ENCODE measurements around the gene B3GAT1. TPM values are rescaled to one million over a fixed set of nuclear protein-coding genes. Genes with fewer than 3 reads are reported as not detected.

The B3GAT1 gene
- polyA plus RNA-seq, 3 donors = not detected

GRCh38 chr11:134382257-134382656, 29.8 kb downstream of the B3GAT1 start:
- Histone ChIP-seq H4K20me1 (ENCODE audit: insufficient read depth, low read length) (no peaks in the 10 kb centered on the region), H3K9ac (ENCODE audit: insufficient read depth, low read length, poor library complexity, severe bottlenecking) (no peak overlapping the region), H3K4me1 (ENCODE audit: control insufficient read depth in 1 of 2, insufficient read depth in 2 of 2, low read length in 2 of 2) (no peaks in the 10 kb centered on the region), H3K27ac (ENCODE audit: low read depth in 1 of 2, low read length in 2 of 2) (no peak overlapping the region), H3K27me3 (ENCODE audit: control insufficient read depth in 2 of 2, insufficient read depth in 2 of 2, low read length in 2 of 2) (no peaks in the 10 kb centered on the region), H3K4me2 (replicated peaks; ENCODE audit: extremely low read depth, low read length, poor library complexity, severe bottlenecking) (no peak overlapping the region), H3K79me2 (ENCODE audit: insufficient read depth, low read length) (no peaks in the 10 kb centered on the region), H3K9me3 (replicated peaks in 1 of 2; ENCODE audit: control insufficient read depth in 1 of 2, insufficient read depth in 1 of 2, low read length in 2 of 2) (no peaks in the 10 kb centered on the region), H3K4me3 (replicated peaks in 1 of 3; ENCODE audit: low read depth in 2 of 3, low read length in 3 of 3) (no peak overlapping the region), H3K36me3 (replicated peaks in 1 of 2; ENCODE audit: control insufficient read depth in 1 of 2, insufficient read depth in 2 of 2, low read length in 2 of 2) (no peaks in the 10 kb centered on the region), H2AFZ (ENCODE audit: insufficient read depth, low read depth, low read length, poor library complexity, severe bottlenecking) (no peak overlapping the region)
- 87% methylated on average over 5 of the region's 8 CpGs for WGBS (ENCODE audit: insufficient coverage)
- intact Hi-C loops (cut with micrococcal nuclease) = no loop called here
- peaks cover 0 to 1% (median 0%) of the 10 kb centered on the region in 7 donors for H3K9me3 Mint-ChIP-seq
- peaks cover 2 to 10% (median 10%) of the 10 kb centered on the region in 3 donors for H3K27me3 Mint-ChIP-seq (ENCODE audit: low read depth in 3 of 3)
- H3K36me3 Mint-ChIP-seq = no peaks in the 10 kb centered on the region
- H3K4me1 Mint-ChIP-seq = peaks cover 6% of the 10 kb centered on the region
- no peak for DNase-seq
- H3K27ac Mint-ChIP-seq = no peak overlapping the region
- no peak overlapping the region for H3K4me3 Mint-ChIP-seq
- TF ChIP-seq CTCF (IDR thresholded peaks at IDR 0.05) = no peak

GRCh38 chr11:134380785-134381184, 31.3 kb downstream of the B3GAT1 start:
- no peak overlapping the region for H3K27ac Mint-ChIP-seq
- no peak overlapping the region for H3K9ac ChIP-seq (ENCODE audit: insufficient read depth, low read length, poor library complexity, severe bottlenecking)
- H3K4me2 ChIP-seq (replicated peaks; ENCODE audit: extremely low read depth, low read length, poor library complexity, severe bottlenecking) = no peak overlapping the region
- no peaks in the 10 kb centered on the region for H3K36me3 ChIP-seq (replicated peaks in 1 of 2; ENCODE audit: control insufficient read depth in 1 of 2, insufficient read depth in 2 of 2, low read length in 2 of 2)
- H3K9me3 ChIP-seq (replicated peaks in 1 of 2; ENCODE audit: control insufficient read depth in 1 of 2, insufficient read depth in 1 of 2, low read length in 2 of 2) = no peaks in the 10 kb centered on the region
- no peak overlapping the region for H3K4me3 ChIP-seq (replicated peaks in 1 of 3; ENCODE audit: low read depth in 2 of 3, low read length in 3 of 3)
- no peaks in the 10 kb centered on the region for H4K20me1 ChIP-seq (ENCODE audit: insufficient read depth, low read length)
- no peaks in the 10 kb centered on the region for H3K4me1 ChIP-seq (ENCODE audit: control insufficient read depth in 1 of 2, insufficient read depth in 2 of 2, low read length in 2 of 2)
- no peak overlapping the region for H3K27ac ChIP-seq (ENCODE audit: low read depth in 1 of 2, low read length in 2 of 2)
- H3K9me3 Mint-ChIP-seq = peaks cover 0 to 1% (median 0%) of the 10 kb centered on the region in 7 donors
- intact Hi-C loops (cut with micrococcal nuclease) = no loop called here
- no peaks in the 10 kb centered on the region for H3K4me1 Mint-ChIP-seq
- peaks cover 2 to 9% (median 5%) of the 10 kb centered on the region in 3 donors for H3K27me3 Mint-ChIP-seq (ENCODE audit: low read depth in 3 of 3)
- H2AFZ ChIP-seq (ENCODE audit: insufficient read depth, low read depth, low read length, poor library complexity, severe bottlenecking) = no peak overlapping the region
- no peaks in the 10 kb centered on the region for H3K27me3 ChIP-seq (ENCODE audit: control insufficient read depth in 2 of 2, insufficient read depth in 2 of 2, low read length in 2 of 2)
- H3K36me3 Mint-ChIP-seq = no peaks in the 10 kb centered on the region
- H3K4me3 Mint-ChIP-seq = no peak overlapping the region
- TF ChIP-seq CTCF (IDR thresholded peaks at IDR 0.05) = no peak
- no peaks in the 10 kb centered on the region for H3K79me2 ChIP-seq (ENCODE audit: insufficient read depth, low read length)
- no peak for DNase-seq
- 77% methylated on average over 4 of the region's 4 CpGs for WGBS (ENCODE audit: insufficient coverage)

All from CD14-positive monocyte (primary cell).